Measurements from ENCODE around the gene IL2RG. TPM values are rescaled to one million over a fixed set of nuclear protein-coding genes. Genes with fewer than 3 reads are reported as not detected.

IL2RG gene
- total and polyA plus RNA-seq, 10 of the 15 experiments (the other 5 are each of a cell fraction or from before 2014, with no cell fraction given), result 63.9 to 686 (median 183) TPM

- ChIA-PET RAD21 (ENCODE audit: unreplicated experiment) (no interaction called here), CTCF (no interaction called here), SMC1A (ENCODE audit: uncharacterized antibody, unreplicated experiment) (no interaction called here), POLR2A (interaction anchor here (1.4 kb wide), 1 partner anchor 10 kb away, joined by 3 read pairs; no protein-coding TSS in a partner anchor)
- Histone ChIP-seq H3K4me2 (ENCODE audit: control insufficient read depth, insufficient read depth) (no peak overlapping the region; the same call in 1 of the 2 replicates), H3K79me2 (ENCODE audit: control insufficient read depth, insufficient read depth, low read length) (peaks cover 44% of the 10 kb centered on the region), H3K27me3 (replicated peaks in 1 of 2; ENCODE audit: control insufficient read depth in 2 of 2, insufficient read depth in 2 of 2, low read length in 1 of 2) (no peaks in the 10 kb centered on the region), H2AFZ (ENCODE audit: control insufficient read depth, low read depth, low read length) (no peak overlapping the region), H3K36me3 (ENCODE audit: control insufficient read depth in 2 of 2, insufficient read depth in 2 of 2, low read length in 1 of 2) (no peaks in the 10 kb centered on the region; a peak in 1 of 4 replicates), H4K20me1 (ENCODE audit: control insufficient read depth, insufficient read depth) (no peaks in the 10 kb centered on the region), H3K4me3 (no peak overlapping the region), H3K9ac (ENCODE audit: control insufficient read depth, insufficient read depth, low read length) (no peak overlapping the region), H3K27ac (ENCODE audit: control insufficient read depth, insufficient read depth) (no peak overlapping the region), H3K9me3 (replicated peaks; ENCODE audit: control insufficient read depth, insufficient read depth, low read length) (no peaks in the 10 kb centered on the region; the same call in 2 of the 3 replicates), H3K4me1 (ENCODE audit: control insufficient read depth, insufficient read depth, low read length) (peaks cover 4% of the 10 kb centered on the region)
- no peak for TF ChIP-seq CTCF (IDR thresholded peaks at IDR 0.05 in 2 of 3, conservative IDR thresholded peaks at IDR 0.05 in 1 of 3; ENCODE audit: control insufficient read depth in 2 of 3, extremely low read depth in 1 of 3, insufficient read depth in 1 of 3, low read depth in 3 of 3, low read length in 3 of 3)
- 0 out of 2 replicates have a peak, but pooled peaks have one; percentile 21 for TF ChIP-seq ZBTB40 (IDR thresholded peaks at IDR 0.05; ENCODE audit: borderline replicate concordance)
- intact Hi-C loops (cut with micrococcal nuclease; ENCODE audit: unreplicated experiment) (no loop called here), in situ Hi-C loops (cut with MboI) (no loop called here)
- DNase-seq (ENCODE audit: low read depth, low spot score) (no peak), ATAC-seq (no peak), FAIRE-seq (no peak)
- WGBS (ENCODE audit: insufficient coverage, insufficient replicate concordance, low lambda C conversion rate, missing lambda C conversion rate), result 98% methylated on average over 4 of the region's 4 CpGs
- no TSS peak for BruUV-seq (replicated peaks)
Measured at GRCh38 chrX:71107245-71107644, 4.1 kb downstream of the IL2RG start.

Data from GM12878 (cell line).